Fibroblast of lung (primary cell): ENCODE data around the gene MAN1A1.

ENCODE experiments used
- CTCF ChIP-seq, 2 donors: IDR thresholded peaks in 1 of 2; conservative IDR thresholded peaks in 1 of 2; 1 replicate in 1 of 2; 2 replicates in 1 of 2; pipeline ENCODE4 v1.5.1; 2011 to 2012; ENCODE audit warnings: low read length in 2 of 2, control low read depth in 1 of 2, inconsistent platforms in 1 of 2, low read depth in 1 of 2, mild to moderate bottlenecking in 1 of 2
- EZH2 ChIP-seq: IDR thresholded peaks from 2 replicates; pipeline ENCODE4 v1.5.1; 2012; ENCODE audit warnings: low read length, control low read depth, mild to moderate bottlenecking; ENCODE audit errors: missing control alignments

- TF ChIP-seq EZH2 (no peak), CTCF (conservative IDR thresholded peaks at IDR 0.05 in 1 of 2, IDR thresholded peaks at IDR 0.05 in 1 of 2; ENCODE audit: low read depth in 1 of 2, low read length in 2 of 2) (no peak)
These were observed 216.2 kb downstream of the MAN1A1 start for GRCh38 chr6:119133400-119133799.
